ENCODE results near the gene PGAP6.
"Not testable (repeated sequence)": the region's sequence is repeated elsewhere in the genome, so short reads cannot be mapped to it uniquely, and the experiment has no call there.

The PGAP6 gene

DNA sequence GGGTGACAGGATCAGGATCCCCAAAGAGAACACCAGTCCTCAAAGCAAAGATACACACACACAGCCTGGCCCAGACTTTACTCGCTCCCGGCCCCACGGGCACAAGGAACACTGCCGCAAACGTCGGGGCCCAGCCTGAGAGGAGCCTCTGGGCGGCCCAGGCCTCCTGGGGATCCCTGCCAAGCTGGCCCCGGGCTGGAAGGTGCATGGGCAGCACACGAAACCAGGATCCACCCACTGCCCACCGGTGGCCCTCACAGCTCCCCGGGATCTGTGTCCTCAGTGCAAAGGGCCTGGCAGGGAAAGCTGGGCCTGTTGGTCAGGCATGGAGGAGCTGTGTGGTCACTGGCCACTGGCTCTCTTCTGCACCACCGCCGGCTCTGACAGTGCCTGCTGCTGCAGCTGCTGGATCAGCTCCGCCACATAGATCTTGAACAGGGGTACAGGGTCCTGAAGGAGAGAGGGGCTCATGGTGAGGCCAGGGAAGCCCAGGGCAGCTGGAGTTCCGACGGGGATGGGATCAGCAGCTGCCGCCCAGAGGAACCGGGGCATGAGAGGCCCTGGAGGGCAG is 14.4 kb downstream of the PGAP6 start:
- no peak for DNase-seq (ENCODE audit: low spot score)

DNA sequence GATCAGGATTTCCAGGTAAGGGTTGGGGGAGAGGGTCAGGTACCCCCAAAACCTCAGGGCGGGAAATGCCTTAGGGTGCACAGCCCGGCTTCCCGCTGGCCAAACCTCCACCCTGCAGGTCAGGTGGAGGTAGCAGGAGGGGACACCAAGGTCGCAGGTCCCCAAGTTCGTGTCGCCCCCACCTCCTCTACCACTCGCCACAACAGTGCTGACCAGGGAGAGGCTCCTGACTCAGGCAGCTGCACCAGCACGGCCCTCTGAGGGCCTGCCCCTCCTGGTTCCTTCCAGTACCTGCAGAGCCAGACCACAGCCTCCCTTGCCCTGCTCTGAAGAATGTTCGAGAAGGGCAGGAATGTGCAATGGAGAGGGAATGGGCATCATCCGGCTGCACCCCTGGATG is 15.3 kb downstream of the PGAP6 start:
- no peak for DNase-seq (ENCODE audit: low spot score)

DNA sequence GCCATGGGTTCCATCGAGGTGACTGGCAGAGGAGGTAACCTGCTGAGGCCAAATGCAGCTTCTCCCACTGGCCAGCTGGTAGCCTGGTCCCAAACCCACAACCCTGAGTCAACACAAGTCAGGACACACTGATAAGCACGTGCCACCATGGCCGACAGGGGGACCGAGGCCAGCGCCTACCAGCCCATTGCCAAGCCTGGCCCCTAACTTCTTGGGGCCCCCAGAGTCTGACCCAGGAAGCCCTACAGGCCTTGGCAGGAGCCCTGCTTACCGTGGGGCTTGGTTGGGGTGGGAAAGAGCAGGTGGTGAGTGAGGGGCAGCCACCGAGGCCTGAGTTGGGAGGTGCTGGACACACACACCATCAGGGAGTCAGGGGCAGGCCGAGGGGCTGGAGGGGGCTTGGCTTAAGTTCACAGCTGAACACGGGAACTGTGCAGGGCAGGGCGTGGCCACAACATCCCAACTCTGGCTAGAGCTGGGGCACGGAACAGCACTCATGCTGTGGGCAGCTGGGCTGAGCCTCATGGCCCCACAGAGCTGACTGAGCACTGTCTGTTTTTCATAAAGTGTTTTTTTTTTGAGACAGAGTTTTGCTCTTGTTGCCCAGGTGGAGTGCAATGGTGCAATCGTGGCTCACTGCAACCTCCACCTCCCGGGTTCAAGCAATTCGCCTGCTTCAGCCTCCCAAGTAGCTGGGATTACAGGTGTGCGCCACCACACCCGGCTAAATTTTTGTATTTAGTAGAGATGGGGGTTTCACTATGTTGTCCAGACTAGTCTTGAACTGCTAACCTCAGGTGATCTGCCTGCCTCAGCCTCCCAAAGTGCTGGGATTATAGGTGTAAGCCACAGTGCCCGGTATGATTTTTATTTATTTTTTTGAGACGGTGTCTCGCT is 16.9 kb downstream of the PGAP6 start:
- peak; percentile 28 for DNase-seq (ENCODE audit: low spot score)

DNA sequence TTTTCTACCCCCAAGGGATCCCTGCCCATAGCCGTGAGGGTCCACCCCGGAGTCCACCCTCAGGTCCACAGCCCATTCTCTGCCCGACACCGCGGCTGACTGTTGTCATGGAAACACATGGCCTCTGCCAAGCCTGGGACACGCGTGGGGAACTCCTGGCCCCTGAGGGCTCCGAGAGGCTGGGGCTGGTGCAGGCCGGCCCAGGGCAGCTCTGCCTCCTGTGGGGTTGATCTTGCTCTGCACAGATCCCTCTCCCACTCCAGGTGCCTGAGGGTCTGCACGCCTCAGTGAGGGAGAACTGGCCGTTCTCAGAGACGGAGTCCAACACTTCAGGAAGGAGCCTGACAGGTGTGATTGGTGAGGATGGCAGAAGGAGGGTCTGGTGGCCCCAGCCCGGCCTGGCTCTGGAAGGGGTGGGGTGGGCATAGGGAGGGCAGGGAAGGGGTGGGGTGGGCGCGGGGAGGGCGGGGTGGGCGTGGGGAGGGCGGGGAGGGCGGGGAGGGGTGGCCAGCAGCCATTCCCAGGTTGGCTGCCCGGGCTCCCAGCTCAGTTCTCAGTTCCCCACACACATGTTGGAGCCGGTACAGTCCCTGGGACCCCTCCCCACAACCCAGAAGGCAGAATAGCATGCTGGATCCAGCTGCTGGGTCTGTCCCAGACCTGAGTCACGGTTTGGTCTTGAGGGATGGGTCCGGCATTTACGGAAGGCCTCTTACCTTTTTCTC is 17.9 kb downstream of the PGAP6 start:
- DNase-seq (ENCODE audit: low spot score) = no peak

DNA sequence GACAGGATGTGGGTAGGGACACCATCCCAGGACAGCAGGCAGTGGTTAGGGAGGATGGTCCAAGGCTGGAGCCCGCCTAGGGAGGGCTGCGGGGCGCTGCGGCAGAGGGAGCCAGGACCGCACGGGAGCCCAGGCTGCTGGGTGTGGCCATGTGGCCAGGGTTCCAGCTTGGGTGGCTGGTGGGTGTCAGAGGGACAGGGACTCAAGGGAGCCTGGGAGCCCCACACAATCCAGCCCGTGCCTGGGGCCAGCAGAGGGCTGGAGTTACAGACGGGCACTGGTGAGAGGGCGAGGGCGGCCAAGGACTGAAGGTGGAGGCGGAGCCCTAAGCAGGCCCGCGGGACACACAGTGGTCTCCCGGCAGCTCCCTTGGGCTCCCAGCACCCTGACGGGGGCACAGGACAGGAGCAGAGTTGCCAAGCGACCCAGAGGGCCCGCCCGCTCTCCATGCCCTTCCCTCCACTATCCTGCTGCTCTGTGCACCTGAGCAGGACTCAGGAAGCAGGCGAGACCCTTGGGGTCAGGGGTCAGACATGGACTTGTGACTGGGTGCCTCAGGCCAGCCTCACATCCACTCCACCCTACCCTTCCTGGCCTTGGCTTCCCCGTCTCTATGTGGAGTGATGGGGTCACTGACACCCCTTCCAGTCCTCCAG is 18.5 kb downstream of the PGAP6 start:
- DNase-seq (ENCODE audit: low spot score) = no peak

DNA sequence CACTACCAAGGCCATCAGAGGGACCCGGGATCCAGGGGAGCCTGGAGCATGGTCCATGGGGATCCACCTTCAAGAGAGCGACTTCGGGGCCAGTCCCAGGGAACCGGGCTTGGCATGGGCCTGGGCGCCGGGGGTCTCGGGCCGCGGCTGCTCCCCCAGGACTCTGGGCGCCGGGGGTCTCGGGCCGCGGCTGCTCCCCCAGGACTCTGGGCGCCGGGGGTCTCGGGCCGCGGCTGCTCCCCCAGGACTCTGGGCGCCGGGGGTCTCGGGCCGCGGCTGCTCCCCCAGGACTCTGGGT is 19.1 kb downstream of the PGAP6 start:
- DNase-seq (ENCODE audit: low spot score) = not testable (repeated sequence)

DNA sequence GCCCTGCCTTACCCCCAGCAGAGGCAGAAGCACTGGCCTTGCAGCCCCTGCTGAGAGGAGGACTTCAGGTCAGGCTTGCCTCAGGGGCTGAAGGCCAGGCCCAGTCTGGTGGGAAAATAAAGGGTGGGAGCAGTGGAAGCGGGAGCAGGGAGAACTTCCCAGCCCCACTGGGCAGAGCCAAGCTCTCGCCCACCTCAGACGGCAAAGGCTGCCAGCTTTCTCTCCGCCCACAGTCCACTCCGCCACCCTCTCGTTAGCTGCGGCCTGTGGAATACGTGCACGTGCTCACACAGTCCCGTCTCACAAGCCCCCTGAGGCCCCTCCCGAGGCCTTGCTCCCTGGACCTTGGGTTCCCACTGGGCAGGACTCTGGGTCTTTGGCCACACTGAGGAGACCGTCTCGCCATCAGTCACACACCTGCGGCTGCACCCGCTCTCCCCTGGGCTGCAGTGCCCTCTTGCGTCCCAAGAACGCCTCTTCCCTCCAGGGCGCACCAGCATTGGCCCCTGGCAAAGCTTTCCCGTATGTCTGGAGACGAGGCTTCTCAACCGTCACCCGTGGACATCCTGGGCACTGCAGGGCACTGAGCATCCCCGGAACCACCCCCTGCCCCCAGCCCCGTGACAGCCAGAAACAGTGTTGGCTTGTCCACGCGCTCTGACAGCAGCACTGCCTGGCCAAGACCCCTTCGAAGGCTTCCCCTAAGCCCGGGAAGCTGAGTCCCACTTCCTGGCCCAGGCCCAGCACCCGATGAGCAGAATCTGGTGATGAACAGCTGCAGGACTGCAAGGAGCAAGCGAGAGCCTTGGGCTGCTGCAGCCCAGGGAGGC is 19.7 kb downstream of the PGAP6 start:
- DNase-seq (ENCODE audit: low spot score) = peak; percentile 79

DNA sequence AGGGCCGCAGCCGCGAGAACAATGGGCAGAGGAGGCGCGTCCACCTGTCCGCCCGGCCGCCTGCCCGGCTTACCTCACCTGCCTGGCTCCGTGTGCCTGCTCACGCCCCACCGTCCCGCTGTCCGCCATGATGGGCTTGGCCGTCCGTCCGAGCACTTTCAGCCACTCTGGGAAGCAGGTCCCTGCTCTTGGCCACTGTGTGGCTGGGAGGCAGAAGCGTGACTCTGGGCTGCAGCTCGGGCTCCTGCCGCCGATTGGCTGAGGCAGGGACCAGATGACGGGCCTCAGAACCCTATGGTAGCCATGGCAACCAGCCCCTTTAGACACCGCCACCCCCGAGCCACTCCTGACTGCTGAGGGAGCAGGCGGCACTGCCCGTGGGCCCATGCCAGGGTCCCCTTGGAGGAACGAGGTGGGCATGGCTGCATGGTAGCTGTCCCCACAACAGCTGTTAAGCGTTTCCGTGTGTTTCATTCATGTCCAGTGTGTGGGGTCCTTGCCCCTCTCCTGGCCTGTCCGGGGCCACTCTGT is 20.4 kb downstream of the PGAP6 start:
- DNase-seq (ENCODE audit: low spot score) = no peak

DNA sequence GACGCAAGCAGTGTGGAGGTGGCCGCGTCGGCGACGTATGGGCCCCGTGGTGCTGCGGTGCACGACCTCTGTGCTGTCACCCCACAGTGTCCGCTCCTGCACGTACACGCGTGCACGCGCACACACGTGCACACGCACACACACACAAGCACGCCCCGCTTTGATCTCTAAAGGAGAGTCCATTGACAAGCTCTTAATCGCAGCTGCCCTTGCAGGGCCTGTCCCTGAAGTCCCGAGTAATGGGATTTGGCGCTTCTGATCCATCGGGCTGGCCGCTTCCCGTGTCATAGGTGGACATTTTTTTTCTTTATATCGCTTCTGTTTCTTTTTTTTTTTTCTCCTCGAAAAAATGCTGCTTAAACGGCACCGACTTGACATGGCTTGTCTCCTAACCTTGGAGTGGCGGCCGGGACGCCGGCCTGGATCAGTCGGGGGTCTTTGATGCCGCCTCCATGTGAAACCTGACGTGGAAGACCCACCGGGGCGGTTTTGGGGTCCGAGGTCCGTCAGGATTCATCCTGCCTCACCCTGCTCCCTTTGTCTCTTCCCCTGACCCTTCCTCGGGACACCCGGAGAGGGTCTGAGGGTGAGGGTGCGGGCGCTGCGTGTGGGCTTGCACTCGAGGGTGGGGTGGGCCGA is 21.0 kb downstream of the PGAP6 start:
- DNase-seq (ENCODE audit: low spot score) = no peak

DNA sequence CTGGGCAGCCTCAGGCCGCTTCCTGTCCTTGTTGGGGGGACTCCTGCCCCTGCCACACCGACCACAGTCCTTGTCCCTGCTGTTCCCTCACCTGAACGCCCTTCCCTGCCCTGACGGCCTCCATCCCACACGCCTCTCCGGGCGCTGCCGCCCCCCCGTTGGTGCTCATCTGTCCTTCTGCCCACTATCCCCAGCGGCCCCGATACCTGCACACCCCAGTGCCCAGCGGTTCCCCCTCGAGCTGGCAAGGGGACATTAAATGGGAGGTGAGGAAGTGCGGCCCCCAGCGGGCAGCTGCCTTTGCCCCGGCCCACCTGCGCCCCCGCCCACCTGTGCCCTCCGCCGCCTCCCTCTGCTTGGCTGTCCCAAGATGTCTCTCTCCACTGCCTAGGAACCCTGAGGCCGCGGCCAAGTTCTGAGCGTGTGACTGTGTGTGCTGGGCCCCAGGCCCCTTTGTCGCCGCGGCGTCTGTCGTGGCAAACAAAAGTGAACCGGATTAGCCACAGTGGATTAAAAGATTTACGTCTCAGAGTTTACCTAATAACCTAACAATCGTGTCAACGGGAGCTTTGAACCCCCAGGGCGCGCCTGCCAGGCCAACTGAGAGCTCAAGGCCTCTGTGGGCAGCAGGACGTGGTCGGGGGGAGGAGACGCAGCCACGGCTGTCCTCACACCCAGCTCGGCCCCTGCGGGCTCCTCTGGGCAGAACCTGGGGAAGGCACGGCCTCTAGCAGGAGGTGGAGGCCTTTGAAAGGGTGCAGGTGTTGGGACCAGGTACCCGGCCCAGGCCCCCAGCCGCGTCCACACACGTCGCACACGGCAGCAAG is 21.7 kb downstream of the PGAP6 start:
- no peak for DNase-seq (ENCODE audit: low spot score)

DNA sequence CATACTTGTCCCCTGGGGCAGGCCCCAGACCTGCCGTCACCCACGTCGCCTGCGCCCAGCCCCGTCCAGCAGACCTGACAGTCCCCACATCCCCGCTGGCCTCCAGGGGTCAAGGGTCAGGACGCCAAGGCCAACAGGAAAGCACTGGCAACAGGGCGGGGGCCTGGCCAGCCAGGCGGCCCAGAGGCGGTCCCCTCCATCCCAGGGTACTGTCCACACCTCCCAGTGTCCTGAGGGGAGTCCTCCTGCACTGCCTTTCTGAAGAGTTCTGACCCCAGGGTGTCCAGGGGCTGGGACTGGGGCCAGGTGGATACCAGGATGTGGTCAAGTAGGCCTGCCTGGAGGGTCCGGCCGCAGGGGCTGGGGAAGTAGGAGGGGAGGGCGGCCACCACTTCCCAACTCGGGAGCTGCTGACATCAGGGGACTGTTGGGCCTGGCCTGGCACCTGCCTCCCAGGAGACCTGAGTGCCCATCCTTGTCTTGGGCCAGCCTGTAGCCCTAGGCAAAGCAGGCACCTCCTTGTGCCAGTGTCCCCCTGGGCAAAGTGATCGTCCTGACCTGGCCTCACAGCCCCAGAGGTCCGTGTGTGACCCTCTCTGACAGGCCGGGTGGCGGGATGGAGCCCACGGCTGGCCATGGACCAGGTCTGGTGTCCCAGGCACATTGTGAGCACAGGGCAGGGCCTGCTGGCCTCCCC is 22.6 kb downstream of the PGAP6 start:
- no peak for DNase-seq (ENCODE audit: low spot score)

DNA sequence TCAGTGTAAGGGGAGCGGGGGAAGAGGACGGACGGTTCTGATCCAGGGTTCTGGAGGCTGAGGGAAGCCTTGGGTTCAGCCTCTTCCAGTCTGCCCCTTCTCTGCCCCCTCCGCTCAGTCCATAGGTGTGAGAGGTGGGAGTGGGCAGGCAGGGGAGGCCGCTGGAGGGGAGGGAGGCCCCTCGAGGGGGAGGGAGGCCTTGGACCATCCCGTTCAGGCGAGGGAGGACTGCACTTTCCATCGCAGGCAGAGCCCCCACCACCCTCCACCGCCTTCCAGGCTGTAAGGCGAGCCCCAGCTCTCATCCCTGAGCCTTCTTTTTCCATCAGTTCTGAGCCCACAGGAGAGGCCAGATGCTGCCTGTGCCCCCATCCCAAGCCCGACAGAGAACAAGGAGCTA is 25.0 kb downstream of the PGAP6 start:
- no peak for DNase-seq (ENCODE audit: low spot score)

DNA sequence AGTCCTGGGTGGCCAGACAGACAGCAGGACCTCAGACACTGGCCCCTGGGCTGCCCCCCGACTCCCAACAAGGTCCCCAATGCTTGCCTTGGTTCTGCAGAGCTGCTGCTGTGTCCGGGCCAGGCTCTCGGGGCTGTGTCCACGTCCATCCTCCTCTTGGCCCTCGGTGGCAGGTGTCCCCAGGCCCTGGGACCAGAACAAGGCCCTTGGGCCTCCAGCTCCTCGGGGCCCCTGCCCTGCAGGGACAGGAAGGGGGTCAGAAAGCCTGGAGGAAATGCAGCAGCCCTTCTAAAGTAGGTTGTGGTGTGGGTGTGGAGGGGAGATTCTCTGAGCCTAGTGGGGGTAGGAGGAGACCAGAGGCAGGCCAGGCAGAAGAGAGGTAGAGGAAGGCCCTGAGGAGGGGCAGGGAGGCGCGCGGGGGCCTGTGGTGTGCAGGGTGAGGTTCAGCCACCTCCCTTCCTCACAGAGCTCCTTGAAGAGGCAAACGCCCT is 26.8 kb downstream of the PGAP6 start:
- no peak for DNase-seq (ENCODE audit: low spot score)

DNA sequence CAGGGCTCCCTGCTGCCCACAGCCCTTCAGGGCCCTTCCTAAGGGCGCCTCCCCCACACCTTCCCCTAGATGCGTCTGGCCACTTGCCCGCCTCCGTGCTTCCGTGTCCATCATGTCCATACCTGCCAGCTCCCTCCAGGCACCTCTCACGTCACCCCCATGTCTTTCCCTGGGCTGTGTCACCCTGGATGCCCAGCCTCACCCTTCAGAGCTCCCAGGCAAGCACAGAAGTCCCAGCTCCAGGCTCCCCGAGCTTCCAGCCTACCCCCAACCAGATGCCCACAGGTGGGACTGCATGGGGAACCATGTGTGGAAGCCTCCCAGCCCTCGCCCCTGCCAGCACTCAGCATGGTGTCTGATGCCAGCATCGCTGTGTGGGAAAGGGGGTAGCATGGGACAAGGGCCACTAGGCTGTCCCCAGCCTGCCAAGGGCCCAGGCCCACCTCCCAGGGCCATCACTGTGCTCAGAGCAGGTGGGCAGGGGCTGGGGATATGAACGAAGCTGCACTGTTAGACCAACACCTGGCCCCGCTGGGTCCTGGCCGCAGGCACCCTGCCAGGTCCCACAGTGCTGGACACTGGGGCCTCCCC is 27.4 kb downstream of the PGAP6 start:
- DNase-seq (ENCODE audit: low spot score) = no peak

DNA sequence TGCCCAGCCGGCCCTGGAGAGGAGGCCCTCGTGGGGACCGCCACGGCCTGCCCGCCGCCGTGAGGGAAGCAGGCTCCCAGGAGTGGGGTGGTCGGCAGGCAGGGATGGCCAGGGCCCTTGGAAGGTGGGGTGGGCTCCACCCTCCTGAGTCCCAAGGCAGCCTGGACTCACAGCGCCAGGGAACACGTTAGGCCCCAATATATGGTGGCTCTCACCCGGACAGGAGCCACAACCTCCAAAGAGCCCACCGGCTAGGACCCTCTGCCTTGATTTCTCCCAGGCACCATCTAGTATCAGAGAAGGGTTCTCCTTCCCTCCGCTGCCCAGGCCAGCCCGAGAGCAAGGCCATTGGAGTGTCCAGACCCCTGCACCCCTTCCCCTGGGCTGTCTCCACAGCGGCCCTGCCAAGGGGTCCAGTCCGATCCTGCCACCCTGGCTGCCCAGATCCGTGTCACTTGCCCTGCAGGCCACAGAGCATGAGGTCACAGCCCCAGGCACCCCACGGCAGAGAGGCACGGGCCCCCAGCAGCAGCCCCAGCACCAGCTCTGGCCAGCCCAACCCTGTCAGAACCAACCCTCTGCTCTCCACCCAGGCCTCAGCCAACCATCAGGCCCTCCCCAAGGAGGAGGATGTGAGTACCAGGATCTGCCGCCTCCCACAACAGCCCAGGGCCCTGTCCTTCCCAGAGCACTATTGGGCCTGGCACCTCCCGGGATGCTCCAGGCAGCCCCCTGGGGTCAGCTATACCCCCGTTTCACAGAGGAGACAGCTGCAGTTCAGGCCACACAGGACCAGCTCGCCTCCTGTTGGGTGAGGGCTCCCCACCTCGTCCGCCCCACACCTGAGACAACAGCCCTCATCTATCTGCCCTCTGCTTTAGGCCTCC is 28.1 kb downstream of the PGAP6 start:
- DNase-seq (ENCODE audit: low spot score) = peak; percentile 19

DNA sequence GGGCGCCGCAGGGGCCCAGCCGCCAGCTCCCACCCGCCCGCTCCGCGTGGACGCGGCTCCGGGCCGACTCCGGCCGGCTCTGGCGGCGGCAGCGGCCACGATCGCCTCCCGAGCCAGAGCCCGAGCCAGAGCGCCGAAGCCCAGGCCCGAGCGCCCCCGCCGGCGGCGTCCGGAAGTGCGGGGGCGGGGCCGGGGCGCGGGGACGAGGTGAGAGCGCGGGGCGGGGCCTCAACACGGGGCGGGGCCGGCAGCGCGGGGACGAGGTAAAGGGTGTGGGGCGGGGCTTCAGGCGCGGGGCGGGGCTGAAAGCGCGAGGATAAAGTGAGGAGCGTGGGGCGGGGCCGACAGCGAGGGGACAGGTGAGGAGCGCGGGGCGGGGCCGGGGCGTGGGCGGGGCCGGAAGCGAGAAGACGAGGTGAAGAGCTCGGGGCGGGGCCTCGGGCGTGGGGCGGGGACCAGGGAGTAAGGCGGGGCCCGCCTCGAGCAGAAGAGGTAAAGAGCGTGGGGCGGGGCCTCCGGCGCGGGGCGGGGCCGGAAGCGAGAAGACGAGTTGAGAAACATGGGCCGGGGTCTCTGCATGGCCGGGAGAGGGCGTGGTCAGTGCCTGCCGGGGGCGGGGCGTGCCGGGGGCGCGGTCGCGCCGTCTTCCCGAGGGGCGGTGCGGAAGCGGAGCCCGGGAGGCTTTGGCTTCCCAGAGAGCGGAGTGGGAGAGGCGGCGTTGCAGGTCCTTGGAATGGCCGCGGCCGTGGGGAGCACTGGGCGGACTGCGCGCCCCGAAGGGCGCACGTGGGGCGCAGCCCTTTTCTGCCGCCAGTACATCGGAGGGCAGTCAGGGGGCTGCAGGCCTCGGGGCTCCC is 29.0 kb downstream of the PGAP6 start, which contains the start of gene AXIN1:
TSS of gene AXIN1 (minus strand) at position 177 of the 857 bp plus-strand sequence. CDS start 5,698 bp downstream, outside the sequence.
- peak; percentile 98 for DNase-seq (ENCODE audit: low spot score)

All from hematopoietic multipotent progenitor cell treated with erythropoietin and hydrocortisone succinate and interleukin-3 and kit ligand, for 17 days (in vitro differentiated cells).